Measurements from ENCODE around the gene S100A12. TPM values are rescaled to one million over a fixed set of nuclear protein-coding genes. Genes with fewer than 3 reads are reported as not detected.

Gene S100A12
- total and polyA plus RNA-seq, 9 donors = 0.70 to 2.4 (median 1.0) TPM; not detected in 2

DNA sequence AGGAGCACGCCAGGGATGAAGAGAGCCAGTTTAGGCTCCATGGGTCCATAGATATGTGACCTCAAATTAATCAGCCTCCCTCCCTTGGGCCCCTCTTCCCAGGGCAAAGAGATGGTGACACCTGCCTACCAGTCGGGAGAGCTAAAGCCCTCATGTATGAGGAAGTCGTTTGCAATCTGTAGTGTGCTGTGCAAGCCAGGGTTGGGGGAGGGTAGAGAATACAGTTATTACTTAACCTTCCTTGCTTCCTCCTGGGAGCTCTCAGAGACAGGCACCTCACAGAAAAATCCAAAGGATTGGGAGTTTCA, 30.7 kb downstream of the S100A12 start:
- TF ChIP-seq, protein P1, sequence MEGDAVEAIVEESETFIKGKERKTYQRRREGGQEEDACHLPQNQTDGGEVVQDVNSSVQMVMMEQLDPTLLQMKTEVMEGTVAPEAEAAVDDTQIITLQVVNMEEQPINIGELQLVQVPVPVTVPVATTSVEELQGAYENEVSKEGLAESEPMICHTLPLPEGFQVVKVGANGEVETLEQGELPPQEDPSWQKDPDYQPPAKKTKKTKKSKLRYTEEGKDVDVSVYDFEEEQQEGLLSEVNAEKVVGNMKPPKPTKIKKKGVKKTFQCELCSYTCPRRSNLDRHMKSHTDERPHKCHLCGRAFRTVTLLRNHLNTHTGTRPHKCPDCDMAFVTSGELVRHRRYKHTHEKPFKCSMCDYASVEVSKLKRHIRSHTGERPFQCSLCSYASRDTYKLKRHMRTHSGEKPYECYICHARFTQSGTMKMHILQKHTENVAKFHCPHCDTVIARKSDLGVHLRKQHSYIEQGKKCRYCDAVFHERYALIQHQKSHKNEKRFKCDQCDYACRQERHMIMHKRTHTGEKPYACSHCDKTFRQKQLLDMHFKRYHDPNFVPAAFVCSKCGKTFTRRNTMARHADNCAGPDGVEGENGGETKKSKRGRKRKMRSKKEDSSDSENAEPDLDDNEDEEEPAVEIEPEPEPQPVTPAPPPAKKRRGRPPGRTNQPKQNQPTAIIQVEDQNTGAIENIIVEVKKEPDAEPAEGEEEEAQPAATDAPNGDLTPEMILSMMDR (IDR thresholded peaks at IDR 0.05) = no peak
- no peak for TF ChIP-seq EP300 (IDR thresholded peaks at IDR 0.05)
- TF ChIP-seq POLR2A (IDR thresholded peaks at IDR 0.05) = no peak
- 58 to 64% (median 62%) methylated on average over 3 of the region's 3 CpGs for WGBS, 3 donors
- H3K9me3 ChIP-seq = no peaks in the 10 kb centered on the region
- H3K27me3 ChIP-seq = no peaks in the 10 kb centered on the region
- no peak overlapping the region for H3K4me3 ChIP-seq
- peaks cover 6% of the 10 kb centered on the region for H3K4me1 ChIP-seq (ENCODE audit: insufficient read depth)
- H3K36me3 ChIP-seq = no peaks in the 10 kb centered on the region
- DNase-seq = no peak
- intact Hi-C loops (cut with DNase I) = loop anchor here in 1 of 4 donors (5.0 kb wide), 1 partner anchor 153 kb away; no protein-coding TSS in a partner anchor
- no peak overlapping the region for H3K27ac ChIP-seq

DNA sequence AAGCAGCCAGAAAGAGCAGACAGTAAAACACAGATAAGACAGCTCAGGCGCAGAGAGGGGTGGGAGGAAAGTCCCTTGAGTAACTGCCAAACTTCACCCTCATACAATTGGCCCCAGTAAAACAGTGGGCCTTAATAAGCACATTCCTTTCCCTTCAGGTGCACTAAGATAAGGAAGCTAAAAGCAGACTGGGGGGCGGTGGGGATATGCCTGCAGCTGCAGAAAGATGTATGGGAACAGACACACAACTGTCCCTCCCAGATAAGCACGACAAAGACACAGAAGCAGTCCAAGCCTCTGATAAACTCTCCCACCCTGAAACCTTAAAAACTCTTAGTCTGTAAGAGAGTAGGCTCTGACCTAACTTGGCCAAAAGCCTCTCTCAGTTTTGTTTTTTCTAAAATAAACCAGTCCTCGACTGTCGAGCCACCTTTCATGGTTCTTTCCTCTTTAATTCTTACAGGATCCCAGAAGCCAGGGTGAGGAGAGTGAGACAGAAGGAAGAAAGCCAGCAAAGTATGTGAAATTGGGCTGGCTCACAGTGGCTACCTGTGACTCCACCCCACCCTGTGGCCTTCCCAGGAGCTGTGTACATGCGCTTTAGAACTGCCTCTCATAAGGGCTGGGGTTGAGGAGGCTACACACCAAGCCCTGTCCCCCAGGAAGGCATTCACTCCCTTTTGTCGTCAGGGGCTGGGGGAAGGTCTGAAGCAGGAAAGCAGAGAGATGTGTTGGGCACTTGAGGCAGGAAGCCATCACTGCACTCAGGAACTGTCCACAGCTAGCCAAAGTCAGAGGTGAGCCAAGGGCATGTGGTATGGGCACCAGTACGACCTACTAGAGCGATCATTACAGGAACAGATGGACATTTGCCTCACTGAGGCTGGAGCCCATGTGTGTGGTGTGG, 31.4 kb downstream of the S100A12 start:
- H3K4me1 ChIP-seq (ENCODE audit: insufficient read depth) = peaks cover 6% of the 10 kb centered on the region
- TF ChIP-seq, protein P1 (IDR thresholded peaks at IDR 0.05) = no peak
- TF ChIP-seq EP300 (IDR thresholded peaks at IDR 0.05) = no peak
- no peak for TF ChIP-seq POLR2A (IDR thresholded peaks at IDR 0.05)
- 34 to 37% (median 34%) methylated on average over 9 of the region's 9 CpGs for WGBS, 3 donors
- H3K36me3 ChIP-seq = no peaks in the 10 kb centered on the region
- no peak overlapping the region for H3K4me3 ChIP-seq
- H3K27ac ChIP-seq = no peak overlapping the region
- H3K9me3 ChIP-seq = no peaks in the 10 kb centered on the region
- no peaks in the 10 kb centered on the region for H3K27me3 ChIP-seq
- DNase-seq = no peak
- intact Hi-C loops (cut with DNase I) = no loop called here

DNA sequence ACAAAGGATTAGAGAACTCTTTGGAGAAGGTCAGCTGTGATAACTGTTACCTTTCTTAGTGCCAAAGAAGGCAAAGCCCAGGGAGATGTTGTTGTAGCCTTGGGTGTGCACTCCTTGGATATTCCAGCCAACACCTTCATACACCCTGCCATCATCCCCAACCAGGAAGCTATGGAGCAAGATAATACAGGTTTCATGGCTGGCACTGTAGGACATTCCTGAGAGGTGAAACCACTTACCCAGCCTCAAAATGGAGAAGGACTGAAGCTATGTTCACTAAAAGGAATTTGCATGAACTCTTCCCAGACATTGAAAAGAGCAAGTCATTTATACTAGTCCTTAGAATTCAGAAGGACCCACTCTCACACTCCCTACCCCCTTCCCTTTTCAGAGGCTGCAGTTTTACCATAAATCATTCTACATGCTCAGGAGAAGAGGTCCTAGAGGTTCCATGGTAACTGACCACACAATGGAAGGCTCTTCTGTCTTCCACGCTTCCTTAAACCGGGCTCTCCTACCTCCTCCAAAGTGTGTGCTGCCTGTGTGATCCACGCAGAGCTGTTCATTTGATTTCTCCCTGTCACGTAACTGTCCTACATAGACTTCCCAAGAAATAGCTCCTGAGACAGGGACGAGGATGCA, 32.3 kb downstream of the S100A12 start:
- no peak for DNase-seq
- no peaks in the 10 kb centered on the region for H3K9me3 ChIP-seq
- H3K27me3 ChIP-seq = no peaks in the 10 kb centered on the region
- intact Hi-C loops (cut with DNase I) = no loop called here
- TF ChIP-seq EP300 (IDR thresholded peaks at IDR 0.05) = no peak
- TF ChIP-seq, protein P1 (IDR thresholded peaks at IDR 0.05) = no peak
- no peak for TF ChIP-seq POLR2A (IDR thresholded peaks at IDR 0.05)
- H3K4me3 ChIP-seq = no peak overlapping the region
- 16 to 18% (median 18%) methylated on average over 5 of the region's 5 CpGs for WGBS, 3 donors
- H3K27ac ChIP-seq = no peak overlapping the region
- H3K36me3 ChIP-seq = no peaks in the 10 kb centered on the region
- peaks cover 6% of the 10 kb centered on the region for H3K4me1 ChIP-seq (ENCODE audit: insufficient read depth)

DNA sequence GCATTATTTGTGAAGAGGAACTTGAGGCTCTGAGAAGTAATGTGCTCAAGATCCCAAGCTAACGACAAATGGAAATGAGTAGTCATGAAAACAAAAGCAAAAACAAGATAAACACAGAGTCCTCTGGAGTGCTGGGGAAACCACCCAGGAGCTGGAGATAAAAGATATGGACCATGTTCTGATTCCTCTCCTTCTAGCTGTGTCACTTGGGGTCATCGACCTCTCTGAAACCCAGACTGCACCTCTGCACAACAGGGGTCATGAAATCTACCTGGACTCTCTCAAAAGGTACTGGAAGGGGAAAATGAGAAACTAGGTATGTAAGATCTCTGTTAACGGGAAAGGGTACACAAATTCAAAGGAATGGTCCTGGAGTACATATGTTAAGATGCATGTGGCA, 33.2 kb downstream of the S100A12 start:
- Histone ChIP-seq H3K4me3 (no peak overlapping the region), H3K36me3 (no peaks in the 10 kb centered on the region), H3K4me1 (ENCODE audit: insufficient read depth) (peaks cover 6% of the 10 kb centered on the region), H3K27me3 (no peaks in the 10 kb centered on the region), H3K27ac (no peak overlapping the region), H3K9me3 (no peaks in the 10 kb centered on the region)
- WGBS, 3 donors = 69 to 75% (median 71%) methylated on average over 3 of the region's 3 CpGs
- intact Hi-C loops (cut with DNase I) = no loop called here
- DNase-seq = no peak
- TF ChIP-seq POLR2A (IDR thresholded peaks at IDR 0.05) (no peak), EP300 (IDR thresholded peaks at IDR 0.05) (no peak)
- TF ChIP-seq, protein P1 (IDR thresholded peaks at IDR 0.05) = no peak
